T-helper 2 cell treated with Interferon-gamma antibody and Interleukin-4, amounts not matched to agents 100 ng/mL and 5 ng/mL, for 36 hours (primary cell): Measurements from ENCODE around the gene TNS1. TPM values are rescaled to one million over a fixed set of nuclear protein-coding genes. Genes with fewer than 3 reads are reported as not detected.
"Not testable (repeated sequence)": the region's sequence is repeated elsewhere in the genome, so short reads cannot be mapped to it uniquely, and the experiment has no call there.

ENCODE experiments used
- intact Hi-C: fragments of 100-400 bp; cut with micrococcal nuclease; formaldehyde crosslinking; loops from one replicate; pipeline ENCODE4 v1.15.1; 2023
- total RNA-seq: library from RNA; stranded (reverse); gene quantifications from 2 replicates; pipeline ENCODE4 v1.2.3, GENCODE V29; 2022

Gene TNS1
- total RNA-seq, result 0.18 and 0.36 TPM in 2 replicates

DNA sequence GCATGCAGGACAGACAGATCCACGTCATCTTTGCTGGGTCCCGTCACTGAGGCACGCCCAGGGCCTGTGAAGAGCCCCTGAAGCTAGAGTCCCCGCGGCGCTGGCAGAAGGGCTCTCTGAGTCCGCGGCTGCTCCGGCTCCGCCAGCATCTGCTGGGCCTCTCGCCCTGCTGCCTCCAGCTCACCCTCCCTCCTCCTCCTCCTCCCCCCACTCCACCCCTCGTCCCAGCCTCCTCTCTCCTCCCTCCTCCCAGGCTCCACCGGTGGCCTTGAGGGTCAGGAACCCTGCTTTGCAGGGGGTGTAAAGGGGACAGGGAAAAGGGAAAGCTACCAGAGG is at the start of gene TNS1:
Gene TNS1, minus strand, starts transcription at position 151 of the 336 bp plus-strand sequence. Its CDS starts 123 bp downstream, at position 28.
- intact Hi-C loops, result no loop called here

DNA sequence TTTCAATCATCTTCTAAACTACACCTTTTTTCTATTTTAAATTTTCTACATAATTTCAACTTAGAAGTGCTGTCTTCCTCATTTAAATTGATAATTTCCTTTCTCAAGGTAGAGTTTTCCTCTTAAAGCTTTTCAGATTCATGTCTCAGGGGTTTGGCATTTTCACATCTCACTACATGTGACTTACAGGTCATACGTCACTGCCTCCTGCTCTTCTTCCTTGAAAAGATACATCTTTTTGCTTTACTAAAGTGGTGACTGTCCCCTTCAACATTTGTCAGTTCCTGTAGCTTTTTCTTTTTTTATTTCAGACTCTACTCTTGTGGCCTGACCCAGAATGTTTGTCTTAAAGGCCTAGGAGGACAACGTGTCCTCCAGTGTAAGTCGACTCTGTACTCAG is 49.1 kb upstream of the TNS1 start:
- intact Hi-C loops, result no loop called here

DNA sequence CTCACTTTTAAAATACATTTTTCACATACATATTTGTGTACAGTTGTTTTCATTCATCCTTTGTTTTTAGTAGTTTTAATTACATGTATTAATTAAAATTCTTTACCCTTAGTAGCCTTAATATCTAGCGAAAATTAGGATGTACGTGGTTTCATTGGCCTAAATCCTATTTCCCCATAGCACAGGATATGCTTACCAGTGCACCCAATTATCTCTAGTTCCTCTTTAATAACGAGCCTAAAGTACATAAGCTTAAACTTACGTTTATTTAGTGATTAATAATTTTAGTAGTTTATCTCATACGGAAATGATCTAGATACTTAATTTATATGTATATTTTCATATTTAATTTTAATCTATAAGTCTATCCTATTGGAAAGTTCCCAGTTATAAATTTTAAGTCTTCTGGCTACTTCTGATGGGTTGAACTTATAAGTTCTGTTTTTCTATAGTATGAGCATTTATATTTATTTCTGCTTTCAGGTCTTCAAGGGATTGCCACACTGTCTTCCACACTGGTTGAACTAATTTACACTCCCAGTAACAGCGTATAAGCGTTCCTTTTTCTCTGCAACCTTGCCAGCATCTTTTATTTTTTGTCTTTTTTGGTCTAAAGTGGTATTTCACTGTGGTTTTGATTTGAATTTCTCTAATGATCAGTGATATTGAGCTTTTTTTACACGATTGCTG is 44.9 kb upstream of the TNS1 start:
- intact Hi-C loops, result no loop called here

DNA sequence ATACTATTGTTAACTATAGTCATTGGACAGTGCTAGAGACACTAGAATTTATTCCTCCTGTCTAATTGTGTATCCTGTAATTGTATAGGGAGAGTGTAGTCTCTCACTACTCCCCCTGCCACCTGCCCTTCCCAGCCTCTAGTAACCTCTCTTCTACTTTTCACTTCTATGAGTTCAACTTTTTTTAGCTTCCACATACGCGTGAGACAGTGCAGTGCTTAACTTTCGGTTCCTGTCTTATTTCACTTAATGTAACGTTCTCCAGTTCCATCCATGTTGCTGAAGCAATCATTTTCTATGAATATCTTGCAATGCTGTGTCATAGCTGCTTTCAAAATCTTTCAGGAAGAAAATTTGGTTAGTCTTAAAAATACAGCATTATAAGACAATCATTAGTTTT is 43.4 kb upstream of the TNS1 start:
- intact Hi-C loops, result no loop called here

DNA sequence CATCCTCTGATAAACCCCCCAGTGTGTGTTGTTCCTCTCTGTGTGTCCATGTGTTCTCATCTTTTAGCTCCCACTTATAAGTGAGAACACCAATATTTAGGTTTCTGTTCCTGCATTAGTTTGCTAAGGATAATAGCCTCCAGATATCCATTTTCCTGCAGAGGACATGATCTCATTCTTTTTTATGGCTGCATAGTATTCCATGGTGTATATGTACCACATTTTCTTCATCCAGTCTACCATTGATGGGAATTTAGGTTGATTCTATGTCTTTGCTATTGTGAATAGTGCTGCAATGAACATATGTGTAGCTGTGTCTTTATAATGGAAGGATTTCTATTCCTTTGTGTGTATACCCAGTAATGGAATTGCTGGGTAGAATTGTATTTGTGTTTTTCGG is 41.8 kb upstream of the TNS1 start:
- intact Hi-C loops, result not testable (repeated sequence)

DNA sequence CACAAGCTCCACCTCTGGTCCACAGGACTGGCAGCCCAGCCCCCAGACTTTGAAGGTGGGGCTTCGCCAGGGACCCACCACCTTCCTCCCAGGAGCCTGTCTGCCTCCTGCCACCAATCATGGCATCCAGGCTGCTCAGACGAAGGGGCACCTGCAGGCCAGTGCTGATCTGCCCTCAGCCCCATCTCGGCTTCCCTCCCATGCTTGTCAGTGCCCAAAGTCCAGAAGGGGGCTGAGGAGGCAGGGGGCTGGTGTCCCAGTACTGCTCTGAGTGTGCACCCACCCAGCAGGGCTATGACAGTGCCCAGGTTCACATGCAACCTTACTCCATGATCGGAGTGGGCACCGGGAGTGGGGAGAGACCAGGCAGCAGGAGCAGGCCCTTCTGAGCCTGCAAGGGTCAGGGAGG is 40.9 kb upstream of the TNS1 start:
- intact Hi-C loops, result no loop called here

DNA sequence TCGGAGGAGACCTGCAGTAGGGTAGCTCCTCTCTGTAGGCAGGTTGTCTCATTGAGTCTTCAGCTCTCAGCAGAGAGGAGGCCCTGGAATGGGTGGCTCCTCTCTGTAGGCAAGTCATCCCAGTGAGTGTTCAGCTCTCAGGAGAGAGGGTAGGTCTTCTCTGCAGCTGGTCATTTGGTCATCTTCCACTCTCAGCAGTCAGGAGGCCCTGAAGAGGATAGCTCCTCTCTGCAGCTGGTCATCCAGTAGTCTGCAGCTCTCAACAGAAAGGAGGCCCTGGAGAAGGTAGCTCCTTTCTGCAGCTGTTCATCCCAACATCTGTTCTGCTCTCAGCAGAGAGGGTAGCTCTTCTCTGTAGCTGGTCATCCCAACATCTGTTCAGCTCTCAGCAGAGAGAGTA is 40.3 kb upstream of the TNS1 start:
- intact Hi-C loops, result no loop called here

DNA sequence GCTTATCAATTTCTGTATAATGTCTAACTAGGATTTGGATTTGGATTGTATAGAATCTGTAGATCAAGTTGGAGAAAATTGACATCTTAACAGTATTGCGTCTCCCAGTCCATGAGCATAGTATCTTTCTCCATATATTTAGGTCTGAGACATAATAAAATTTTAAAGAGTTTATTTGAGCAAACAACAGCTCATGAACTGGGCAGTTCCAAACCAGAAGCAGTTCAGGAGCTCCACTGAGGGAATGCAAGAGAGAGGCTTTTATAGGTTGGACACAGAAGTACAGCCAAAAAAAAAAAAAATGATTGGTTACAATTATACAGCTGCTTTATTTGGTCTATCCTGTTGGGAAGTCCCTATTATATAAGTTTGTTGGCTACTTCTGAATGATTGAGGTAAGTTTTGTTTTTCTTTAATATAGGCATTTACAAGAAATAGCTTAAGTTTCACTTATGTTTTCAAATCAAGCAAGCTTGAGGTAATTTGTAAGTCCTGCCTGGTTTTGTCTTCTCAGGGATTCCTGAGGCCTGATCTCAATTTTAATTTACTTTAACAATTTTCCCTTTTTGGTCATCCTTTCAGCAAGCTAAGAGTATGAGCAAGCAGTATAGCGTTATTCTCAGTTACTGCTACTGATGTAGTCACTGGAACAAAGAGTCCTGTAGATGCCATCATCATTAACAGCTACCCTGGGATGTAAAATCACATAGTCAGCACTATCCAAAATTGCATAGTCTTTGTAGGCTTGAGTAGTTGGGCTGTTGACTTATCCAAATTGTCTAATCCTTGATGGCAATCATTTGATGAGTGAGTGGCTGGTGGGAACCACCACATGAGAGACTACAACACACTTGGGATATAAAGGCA is 38.7 kb upstream of the TNS1 start:
- intact Hi-C loops, result no loop called here

DNA sequence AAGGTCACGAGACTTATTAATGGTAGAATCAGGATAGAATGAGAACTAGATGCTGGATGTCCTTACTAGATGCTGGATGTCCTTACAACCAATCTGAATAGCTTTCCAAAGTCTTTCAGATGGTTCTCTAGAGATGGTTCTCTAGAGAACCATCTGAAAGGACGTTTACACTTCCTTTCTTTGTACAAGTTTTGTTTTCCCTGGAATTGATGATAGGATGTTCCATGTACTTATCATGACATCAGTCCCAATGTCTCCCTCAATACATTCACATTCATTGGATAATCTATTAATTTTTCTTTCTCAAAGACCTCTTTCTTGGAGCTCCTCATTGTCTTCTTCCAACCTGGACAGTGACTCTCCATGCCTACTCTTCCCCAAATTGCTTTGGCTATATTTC is 38.1 kb upstream of the TNS1 start:
- intact Hi-C loops, result no loop called here

DNA sequence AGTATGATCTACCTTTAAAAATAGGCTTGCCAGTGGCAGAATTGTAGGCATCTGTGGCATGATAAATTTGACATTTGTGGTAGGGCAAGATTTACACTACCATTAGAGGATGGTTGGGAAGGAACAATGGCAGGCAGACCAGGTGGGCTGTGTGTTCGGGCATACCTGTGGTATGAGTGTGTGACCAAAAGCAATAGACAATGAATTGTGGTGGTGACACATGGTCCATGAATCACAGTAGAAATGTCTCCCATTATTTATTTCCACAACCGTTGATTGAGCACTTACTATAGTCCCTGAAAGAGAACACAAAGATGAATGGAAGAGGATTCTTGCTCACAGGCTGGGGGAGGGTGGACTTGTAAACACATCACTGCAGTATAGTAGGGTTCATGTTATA is 36.4 kb upstream of the TNS1 start:
- intact Hi-C loops, result no loop called here

DNA sequence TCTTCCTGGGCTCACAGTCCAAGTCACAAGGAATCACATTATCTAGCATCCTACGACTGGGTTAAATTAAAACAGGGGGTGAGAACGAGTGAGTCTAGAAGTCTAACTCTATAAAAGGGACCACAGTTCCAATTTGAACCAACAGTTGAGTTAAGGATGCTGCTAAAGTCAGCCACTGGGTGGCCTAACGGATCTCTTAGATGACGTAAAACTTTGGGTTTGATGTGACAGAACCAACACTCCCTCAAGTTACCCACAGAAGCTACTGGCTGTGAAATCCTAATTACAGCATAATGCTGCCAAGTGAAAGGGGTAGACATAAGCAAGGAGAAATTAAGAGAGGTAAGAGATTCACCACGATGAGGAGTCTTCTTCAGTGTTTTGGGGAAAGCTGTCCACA is 33.6 kb upstream of the TNS1 start:
- intact Hi-C loops, result no loop called here

DNA sequence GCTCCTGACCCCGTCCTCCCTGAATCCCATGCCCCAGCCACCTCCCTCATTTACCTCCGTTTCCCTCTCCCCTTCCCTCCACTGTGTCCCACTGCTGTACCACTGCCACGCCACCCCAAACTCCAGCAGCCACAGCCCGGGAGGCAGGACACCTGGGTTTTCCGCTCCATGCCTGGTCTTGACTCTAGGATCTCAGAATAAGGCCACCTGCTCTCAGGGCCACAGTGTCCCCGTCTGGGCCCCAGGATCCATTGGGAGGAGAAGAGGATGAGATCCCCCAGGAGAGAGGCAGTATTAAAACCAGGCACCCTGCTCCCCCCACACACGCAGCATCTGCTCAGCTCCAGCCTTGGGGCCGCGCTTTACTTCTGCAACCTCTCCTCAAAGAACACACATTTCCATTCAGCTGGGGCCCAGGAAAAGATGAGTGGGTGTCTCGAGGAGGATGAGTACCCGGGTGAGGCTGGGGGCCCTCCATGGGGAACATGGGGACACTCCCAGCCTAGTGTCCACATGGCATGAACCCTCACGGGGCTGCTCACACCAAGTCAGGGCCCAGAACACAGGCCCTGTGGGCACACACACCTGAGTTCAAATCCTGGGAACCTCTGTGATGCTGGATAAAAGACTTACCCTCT is 32.8 kb upstream of the TNS1 start:
- intact Hi-C loops, result loop anchor here (2.0 kb wide), 1 partner anchor 251 kb away; no protein-coding TSS in a partner anchor

DNA sequence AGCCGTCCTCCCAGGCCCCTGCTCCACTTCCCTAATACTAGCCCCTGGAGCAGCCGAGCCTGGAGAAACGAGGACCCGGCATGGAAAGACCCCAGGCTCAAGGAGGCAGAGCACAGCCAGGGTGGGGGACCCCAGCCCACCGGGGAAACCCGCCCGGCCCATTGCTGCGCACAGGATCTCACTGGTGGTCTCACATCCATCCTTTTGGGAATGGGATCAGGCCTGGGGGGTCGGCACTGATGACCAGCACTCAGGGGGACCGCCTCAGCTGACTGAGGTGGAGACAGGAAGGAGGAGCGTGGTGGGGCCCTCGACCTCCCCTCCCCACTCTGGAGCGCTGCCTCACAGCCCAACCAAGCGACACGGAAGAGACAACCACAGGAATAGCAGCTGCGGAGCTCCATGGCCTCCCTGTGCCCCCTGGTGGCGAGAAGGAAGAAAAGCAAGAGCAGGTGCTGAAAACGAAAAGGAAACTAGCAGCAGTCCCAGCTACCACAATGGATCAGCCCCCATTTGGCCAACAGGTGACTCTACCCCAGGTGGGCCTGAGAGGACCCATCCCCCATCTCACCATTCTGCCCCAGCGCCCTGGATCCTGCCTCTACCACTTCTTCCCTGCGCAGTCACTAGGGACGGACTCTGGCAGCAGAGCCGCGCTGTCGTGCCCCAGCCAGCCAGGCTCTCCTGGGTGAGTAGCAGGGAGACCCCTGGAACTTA is 31.9 kb upstream of the TNS1 start:
- intact Hi-C loops, result loop anchor here (2.0 to 5.0 kb wide), 2 partner anchors 42 to 250 kb away; no protein-coding TSS in a partner anchor

DNA sequence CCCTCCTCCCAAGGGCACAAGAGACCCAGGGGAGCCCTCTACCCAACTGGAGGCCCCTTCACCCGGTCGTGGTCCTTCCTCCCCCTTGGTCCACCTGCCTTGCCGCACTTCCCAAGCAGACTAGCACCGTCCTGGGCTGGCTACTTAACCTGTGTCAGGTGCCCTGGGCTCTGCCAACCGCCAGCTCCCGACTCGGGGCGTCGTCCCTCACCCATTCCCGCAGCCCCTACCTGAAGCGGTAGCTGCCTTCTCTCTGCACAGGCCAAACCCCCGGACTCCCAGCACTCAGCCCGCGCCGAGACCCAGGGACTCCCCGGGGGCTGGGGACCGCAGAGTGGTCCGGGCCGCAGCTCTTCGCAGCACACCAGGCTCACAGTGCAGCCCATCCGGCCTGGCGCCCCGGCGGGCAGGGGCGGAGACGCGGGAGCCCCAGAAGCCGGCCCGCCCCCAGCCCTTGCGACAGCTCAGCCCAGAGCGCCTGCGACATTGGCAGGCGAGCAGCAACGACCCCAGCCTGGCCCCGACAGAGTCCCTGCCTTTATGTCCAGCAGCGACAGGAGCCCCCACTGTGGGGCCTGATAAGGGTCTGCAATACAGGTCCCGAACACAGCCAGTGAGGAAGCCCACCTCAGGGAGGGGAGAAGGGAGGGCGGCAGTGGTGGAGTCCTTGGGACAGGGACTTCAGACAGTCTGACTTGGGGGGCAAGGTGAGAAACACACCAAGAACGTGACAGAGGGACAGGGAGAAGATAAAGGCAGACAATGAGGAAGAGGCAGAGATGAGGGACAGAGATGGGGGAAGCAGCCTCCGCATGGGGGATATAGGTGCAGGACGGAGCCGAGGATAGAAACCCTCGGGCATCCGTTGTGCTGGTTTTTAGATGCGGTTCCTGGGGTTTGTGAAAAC is 31.0 kb upstream of the TNS1 start:
- intact Hi-C loops, result loop anchor here (2.0 to 5.0 kb wide), 2 partner anchors 42 to 249 kb away; no protein-coding TSS in a partner anchor

DNA sequence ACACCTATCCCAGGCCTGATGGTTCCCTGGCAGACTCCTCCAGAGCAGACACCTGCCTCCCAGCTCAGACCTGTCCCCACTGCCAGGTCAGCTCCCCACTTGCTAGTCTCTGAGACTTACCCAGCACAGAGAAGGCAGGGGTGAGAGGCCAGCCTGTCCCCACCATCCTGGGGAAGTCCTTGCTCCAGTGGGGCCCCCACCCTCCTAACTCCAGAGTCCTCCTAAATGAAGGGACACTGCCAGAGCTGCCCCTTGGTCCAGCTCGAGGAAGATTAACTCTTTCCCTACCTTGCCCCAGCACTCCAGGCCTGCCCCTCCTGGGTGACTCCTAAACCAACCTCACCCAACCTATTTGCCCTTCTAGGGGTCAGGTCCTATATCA is 30.4 kb upstream of the TNS1 start:
- intact Hi-C loops, result loop anchor here (5.0 kb wide), 1 partner anchor 41 kb away; no protein-coding TSS in a partner anchor

DNA sequence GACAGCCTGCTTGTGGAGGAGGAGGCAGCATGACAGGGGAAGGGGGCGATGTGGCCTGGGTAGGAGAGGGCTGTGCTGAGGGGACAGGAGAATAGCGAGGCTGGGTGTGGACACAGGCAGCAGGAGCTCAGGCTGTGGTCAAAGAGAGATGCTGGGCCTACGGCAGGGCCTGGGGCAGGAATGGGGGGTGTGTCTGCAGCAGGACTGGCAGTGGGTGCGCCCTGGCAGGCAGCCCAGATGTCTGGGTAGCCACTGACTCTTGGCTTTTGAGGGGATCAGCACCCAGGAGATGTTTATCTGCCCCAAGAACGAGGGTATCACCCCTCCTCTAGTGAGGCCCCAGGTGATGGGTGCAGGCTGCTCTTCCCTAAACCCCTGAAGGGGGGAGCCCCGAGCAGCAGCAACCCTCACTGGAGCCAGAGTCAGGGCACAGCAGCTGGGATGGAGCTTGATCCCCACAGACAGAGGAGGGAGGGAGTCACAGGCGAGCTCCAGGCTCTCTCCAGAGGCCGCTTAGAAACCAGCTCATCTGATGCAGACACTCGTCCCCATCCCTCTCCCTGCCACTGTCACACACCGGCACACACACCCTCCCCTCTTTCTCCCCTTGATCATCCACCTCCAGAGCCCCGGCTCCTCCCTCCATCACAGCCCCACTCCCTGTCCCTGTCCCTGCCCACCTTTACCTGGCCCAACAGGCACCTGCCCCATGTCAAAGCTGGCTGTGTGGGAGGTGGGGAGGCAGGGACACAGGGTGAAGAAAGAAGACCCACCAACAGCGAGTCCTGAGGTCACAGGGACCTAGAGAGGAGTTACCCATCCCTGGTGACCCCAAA is 29.8 kb upstream of the TNS1 start:
- intact Hi-C loops, result loop anchor here (5.0 kb wide), 1 partner anchor 40 kb away; no protein-coding TSS in a partner anchor

DNA sequence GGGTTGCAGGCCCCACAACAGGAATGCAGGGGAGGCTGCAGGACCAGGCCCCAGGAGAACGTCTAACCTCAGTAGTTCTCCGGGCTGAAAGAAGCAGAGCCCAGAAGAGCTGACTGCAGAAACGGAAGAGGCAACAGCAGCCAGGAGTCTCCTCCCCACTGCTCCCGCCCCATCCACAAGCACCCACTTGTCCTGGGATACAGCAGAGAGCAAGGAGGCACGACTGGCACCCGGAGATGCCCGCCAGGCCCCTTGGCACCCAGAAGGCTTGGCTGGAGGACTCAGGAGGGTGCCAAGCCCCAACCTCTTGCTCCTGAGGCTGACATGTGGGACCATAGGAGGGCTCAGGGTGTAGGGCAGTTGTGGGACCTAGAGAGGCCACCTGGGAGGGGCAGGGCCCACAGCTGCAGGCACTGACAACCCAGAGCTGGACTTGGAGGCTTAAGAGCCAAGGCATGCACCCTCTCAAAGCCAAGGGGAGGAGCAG is 29.0 kb upstream of the TNS1 start:
- intact Hi-C loops, result loop anchor here (5.0 kb wide), 1 partner anchor 40 kb away; no protein-coding TSS in a partner anchor

DNA sequence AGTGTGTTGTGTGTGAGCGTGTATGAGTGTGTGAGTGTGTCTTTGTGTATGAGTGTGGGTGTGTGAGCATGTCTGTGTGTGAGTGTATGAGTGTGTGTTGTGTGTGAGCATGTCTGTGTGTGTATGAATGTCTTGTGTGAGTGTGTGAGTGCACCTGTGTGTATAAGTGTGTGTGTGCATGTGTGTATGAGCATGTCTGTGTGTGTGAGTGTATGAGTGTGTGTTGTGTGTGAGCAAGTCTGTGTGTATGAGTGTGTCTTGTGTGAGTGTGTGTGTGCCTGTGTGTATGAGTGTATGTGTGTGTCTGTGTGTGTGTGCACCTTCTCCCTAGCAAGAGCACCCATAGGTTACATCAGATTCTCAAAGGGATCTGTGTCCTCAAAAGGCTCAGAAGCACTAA is 28.5 kb upstream of the TNS1 start:
- intact Hi-C loops, result loop anchor here (5.0 kb wide), 1 partner anchor 39 kb away; no protein-coding TSS in a partner anchor
